AML-193 (cell line): ENCODE data around the gene RAET1L.
"Not testable (repeated sequence)": the region's sequence is repeated elsewhere in the genome, so short reads cannot be mapped to it uniquely, and the experiment has no call there.

Source experiments
- DNase-seq, 2 experiments: peaks; one replicate each; lab custom pipeline; 2025; lab: John Stamatoyannopoulos, UW

Gene RAET1L

GRCh38 chr6:150016324-150017185, 8.8 kb downstream of the RAET1L start:
- DNase-seq, result peak; percentile 61 to 62

- DNase-seq, result not testable (repeated sequence)
Observed at GRCh38 chr6:150015281-150016001, 9.9 kb downstream of the RAET1L start.

- not testable (repeated sequence) for DNase-seq
Observed at GRCh38 chr6:150014623-150015280, 10.6 kb downstream of the RAET1L start.

GRCh38 chr6:150013785-150014622, 11.3 kb downstream of the RAET1L start:
- DNase-seq, result not testable (repeated sequence)

- DNase-seq, result not testable (repeated sequence)
Observed at GRCh38 chr6:150012846-150013784, 12.2 kb downstream of the RAET1L start.

GRCh38 chr6:150008588-150008987, 16.7 kb downstream of the RAET1L start:
- DNase-seq, result no peak

GRCh38 chr6:150006961-150007464, 18.3 kb downstream of the RAET1L start:
- peak; percentile 38 to 45 for DNase-seq

GRCh38 chr6:150005761-150006651, 19.3 kb downstream of the RAET1L start:
- DNase-seq, result no peak

- DNase-seq, result peak; percentile 92 to 93
Observed at GRCh38 chr6:150004783-150005717, 20.3 kb downstream of the RAET1L start.

- DNase-seq, result no peak
Observed at GRCh38 chr6:150004101-150004782, 21.1 kb downstream of the RAET1L start.

- not testable (repeated sequence) for DNase-seq
Observed at GRCh38 chr6:150003599-150003998, 21.7 kb downstream of the RAET1L start.

- DNase-seq, result no peak
Observed at GRCh38 chr6:150002710-150003109, 22.6 kb downstream of the RAET1L start.

GRCh38 chr6:150001295-150002008, 23.9 kb downstream of the RAET1L start:
- DNase-seq, result no peak

GRCh38 chr6:149999636-150000035, 25.7 kb downstream of the RAET1L start:
- no peak for DNase-seq

GRCh38 chr6:149995971-149996370, 29.4 kb downstream of the RAET1L start:
- DNase-seq, result no peak

GRCh38 chr6:149995235-149995750, 30.0 kb downstream of the RAET1L start:
- DNase-seq, result no peak

GRCh38 chr6:149991838-149992237, 33.5 kb downstream of the RAET1L start:
- no peak for DNase-seq
